ENCODE measurements around the gene GLO1. TPM values are rescaled to one million over a fixed set of nuclear protein-coding genes. Genes with fewer than 3 reads are reported as not detected.

GLO1 gene
- total and polyA plus RNA-seq, 2 donors (not counting 3 experiments of a cell fraction or from before 2014, with no cell fraction given), result 70.3 to 120 TPM

DNA sequence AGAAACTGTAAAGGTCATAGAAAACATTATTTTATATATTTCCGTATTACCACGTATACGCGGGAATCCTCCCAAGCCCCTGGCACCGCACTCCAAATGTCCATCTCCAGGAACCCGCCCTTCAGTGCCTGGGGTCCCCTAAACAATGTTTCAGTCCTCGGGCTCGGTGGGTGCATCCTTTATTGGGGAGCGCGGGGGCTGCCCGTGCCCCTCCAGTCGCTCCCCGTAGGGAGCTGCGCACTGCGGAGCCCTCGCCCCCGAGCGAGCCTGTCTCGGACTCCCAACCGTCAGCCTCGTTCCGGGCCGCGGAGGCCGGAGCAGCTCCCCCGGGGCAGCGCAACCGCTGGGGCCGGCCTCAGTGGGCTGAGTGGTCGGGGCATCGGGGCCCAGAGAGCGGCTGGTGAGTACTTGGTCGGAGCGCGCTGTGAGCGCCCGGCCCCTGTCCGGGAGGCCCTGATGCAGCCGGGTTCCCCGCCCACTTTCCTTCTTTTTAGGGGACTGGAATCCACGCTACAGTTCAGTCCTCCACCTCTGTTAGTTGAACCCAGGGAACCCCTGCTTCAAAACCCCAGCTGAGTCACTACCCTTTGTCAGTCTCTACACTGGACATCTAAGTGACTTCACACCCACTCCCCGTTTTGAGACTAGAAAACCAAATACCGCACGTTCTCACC, 12.2 kb upstream of the GLO1 start, which contains the start of gene DNAH8:
Gene DNAH8 (plus strand): TSS at position 296 of the 674 bp plus-strand sequence. CDS start 7,499 bp downstream, outside the sequence.
- TF ChIP-seq MYC (IDR thresholded peaks at IDR 0.05; ENCODE audit: low read depth, low read length) (no peak), POLR2AphosphoS5 (IDR thresholded peaks at IDR 0.05; ENCODE audit: insufficient read depth, low read depth, low read length) (no peak), FOS (IDR thresholded peaks at IDR 0.05; ENCODE audit: borderline replicate concordance, insufficient read depth, low read length) (no peak), GATA2 (IDR thresholded peaks at IDR 0.05; ENCODE audit: insufficient read depth, insufficient read length, low read depth, low read length) (no peak), JUN (IDR thresholded peaks at IDR 0.05; ENCODE audit: borderline replicate concordance, insufficient read depth, insufficient read length, low read depth) (no peak), POLR2A (IDR thresholded peaks at IDR 0.05; ENCODE audit: low read depth, low read length) (no peak), EZH2 (IDR thresholded peaks at IDR 0.05; ENCODE audit: borderline replicate concordance, low read depth, low read length, severe bottlenecking) (no peak)
- TF ChIP-seq, protein P1, sequence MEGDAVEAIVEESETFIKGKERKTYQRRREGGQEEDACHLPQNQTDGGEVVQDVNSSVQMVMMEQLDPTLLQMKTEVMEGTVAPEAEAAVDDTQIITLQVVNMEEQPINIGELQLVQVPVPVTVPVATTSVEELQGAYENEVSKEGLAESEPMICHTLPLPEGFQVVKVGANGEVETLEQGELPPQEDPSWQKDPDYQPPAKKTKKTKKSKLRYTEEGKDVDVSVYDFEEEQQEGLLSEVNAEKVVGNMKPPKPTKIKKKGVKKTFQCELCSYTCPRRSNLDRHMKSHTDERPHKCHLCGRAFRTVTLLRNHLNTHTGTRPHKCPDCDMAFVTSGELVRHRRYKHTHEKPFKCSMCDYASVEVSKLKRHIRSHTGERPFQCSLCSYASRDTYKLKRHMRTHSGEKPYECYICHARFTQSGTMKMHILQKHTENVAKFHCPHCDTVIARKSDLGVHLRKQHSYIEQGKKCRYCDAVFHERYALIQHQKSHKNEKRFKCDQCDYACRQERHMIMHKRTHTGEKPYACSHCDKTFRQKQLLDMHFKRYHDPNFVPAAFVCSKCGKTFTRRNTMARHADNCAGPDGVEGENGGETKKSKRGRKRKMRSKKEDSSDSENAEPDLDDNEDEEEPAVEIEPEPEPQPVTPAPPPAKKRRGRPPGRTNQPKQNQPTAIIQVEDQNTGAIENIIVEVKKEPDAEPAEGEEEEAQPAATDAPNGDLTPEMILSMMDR (IDR thresholded peaks at IDR 0.05; ENCODE audit: extremely low read depth in 1 of 2, insufficient read depth in 1 of 2, low read depth in 1 of 2, low read length in 2 of 2), result no peak
- TF ChIP-seq, protein P2, sequence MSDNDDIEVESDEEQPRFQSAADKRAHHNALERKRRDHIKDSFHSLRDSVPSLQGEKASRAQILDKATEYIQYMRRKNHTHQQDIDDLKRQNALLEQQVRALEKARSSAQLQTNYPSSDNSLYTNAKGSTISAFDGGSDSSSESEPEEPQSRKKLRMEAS (IDR thresholded peaks at IDR 0.05; ENCODE audit: insufficient read depth, insufficient read length), result no peak
- Histone ChIP-seq H3K4me1 (ENCODE audit: control insufficient read depth, extremely low read depth, insufficient read depth, low read length) (peaks cover 24% of the 10 kb centered on the region), H3K9me3 (replicated peaks; ENCODE audit: control insufficient read depth, insufficient read depth, low read length) (no peaks in the 10 kb centered on the region), H3K4me3 (replicated peaks in 1 of 3; ENCODE audit: insufficient read depth in 1 of 3, low read depth in 1 of 3, low read length in 3 of 3) (peak within 1 kb of the TSS; percentile 45 to 61 (median 59)), H3K79me2 (ENCODE audit: control insufficient read depth, insufficient read depth, low read length) (no peaks in the 10 kb centered on the region), H3K36me3 (ENCODE audit: control insufficient read depth in 2 of 2, extremely low read depth in 1 of 2, insufficient read depth in 2 of 2, low read length in 2 of 2) (no peaks in the 10 kb centered on the region), H3K9me1 (replicated peaks; ENCODE audit: control insufficient read depth, extremely low read depth, insufficient read depth, low read length) (no peaks in the 10 kb centered on the region), H3K27ac (ENCODE audit: insufficient read depth, low read depth, low read length) (peak within 1 kb of the TSS; percentile 21), H3K4me2 (ENCODE audit: insufficient read depth, low read length) (peak within 1 kb of the TSS; percentile 90), H4K20me1 (replicated peaks; ENCODE audit: control insufficient read depth, extremely low read depth, insufficient read depth, low read length) (no peaks in the 10 kb centered on the region), H3K27me3 (ENCODE audit: control insufficient read depth in 2 of 2, insufficient read depth in 2 of 2, low read length in 2 of 2) (no peaks in the 10 kb centered on the region), H2AFZ (ENCODE audit: low read depth, low read length) (peak within 1 kb of the TSS; percentile 96), H3K9ac (replicated peaks; ENCODE audit: extremely low read depth, insufficient read depth, low read length) (peak within 1 kb of the TSS; percentile 25)
- FAIRE-seq (no peak), DNase-seq (ENCODE audit: low read depth, low spot score) (no peak)
- ChIA-PET POLR2A (interaction anchor here (0.6 to 0.7 kb wide), 2 partner anchors 12 to 13 kb away, joined by 3 to 4 read pairs; no protein-coding TSS in a partner anchor), CTCF (interaction anchor here (0.6 to 3.0 kb wide), 3 partner anchors 9 to 58 kb away, joined by 3 to 11 read pairs (median 4); no protein-coding TSS in a partner anchor)
- intact Hi-C loops (cut with micrococcal nuclease) (no loop called here), dilution Hi-C loops (cut with MboI; ENCODE audit: extremely low pct_ligation_motif_present, low sequenced_read_pairs) (no loop called here)
- BruUV-seq (replicated peaks), result no TSS peak
